Natural killer cell (primary cell): ENCODE results near the gene LRFN3. TPM values are rescaled to one million over a fixed set of nuclear protein-coding genes. Genes with fewer than 3 reads are reported as not detected.
A peak's percentile ranks its signal among the peaks of the same experiment; 100 is the strongest.

Experiments
- ATAC-seq, 3 donors: fragments of 150-1000 bp in 2 of 3; fragments of 200-7000 bp in 1 of 3; cut with Tn5 transposase; 1 replicate in 1 of 3; 2 replicates in 2 of 3; pipeline ENCODE4 v1.10.0; 2021; ENCODE audit warnings: mild to moderate bottlenecking in 2 of 3, moderate library complexity in 2 of 3
- DNase-seq, 2 donors: peaks; one replicate each; pipeline versions ENCODE4 v3.0.0 to v3.0.0-alpha.2; 2013 to 2021; ENCODE audit warnings: mixed read lengths in 1 of 2
- H3K27ac ChIP-seq: one replicate; pipeline ENCODE4 v1.5.1; 2013; ENCODE audit warnings: mild to moderate bottlenecking, low read length
- H3K27me3 ChIP-seq: one replicate; pipeline ENCODE4 v1.6.1; 2013; ENCODE audit warnings: low read length; ENCODE audit not compliant: control insufficient read depth, insufficient read depth
- H3K36me3 ChIP-seq: one replicate; pipeline ENCODE4 v1.6.1; 2013; ENCODE audit warnings: low read length; ENCODE audit not compliant: control insufficient read depth, insufficient read depth
- H3K4me1 ChIP-seq: one replicate; pipeline ENCODE4 v1.6.1; 2013; ENCODE audit warnings: low read length; ENCODE audit not compliant: control insufficient read depth, insufficient read depth
- H3K4me3 ChIP-seq: one replicate; pipeline ENCODE4 v1.5.1; 2013; ENCODE audit warnings: low read length
- H3K9me3 ChIP-seq: one replicate; pipeline ENCODE4 v1.6.1; 2013; ENCODE audit warnings: low read length; ENCODE audit not compliant: control insufficient read depth, insufficient read depth
- H3K27ac Mint-ChIP-seq, 2 donors: one replicate each; pipeline ENCODE4 v1.8.0; 2022; ENCODE audit warnings: mild to moderate bottlenecking in 2 of 2, mixed read lengths in 2 of 2, moderate library complexity in 1 of 2
- H3K27me3 Mint-ChIP-seq, 2 donors: one replicate each; pipeline ENCODE4 v1.8.0; 2022; ENCODE audit warnings: low read depth in 2 of 2, mixed read lengths in 2 of 2
- H3K36me3 Mint-ChIP-seq: one replicate; pipeline ENCODE4 v1.8.0; 2022; ENCODE audit warnings: mixed read lengths
- H3K4me1 Mint-ChIP-seq, 2 donors: one replicate each; pipeline ENCODE4 v1.8.0; 2022; ENCODE audit warnings: mixed read lengths in 2 of 2
- H3K4me3 Mint-ChIP-seq: one replicate; pipeline ENCODE4 v1.8.0; 2022; ENCODE audit warnings: mild to moderate bottlenecking, moderate library complexity, mixed read lengths
- H3K9me3 Mint-ChIP-seq, 2 donors: one replicate each; pipeline ENCODE4 v1.8.0; 2022; ENCODE audit warnings: mixed read lengths in 2 of 2
- WGBS: methylation state at CpG from one replicate; pipeline ENCODE4 v1.1.7; 2013; ENCODE audit warnings: missing lambda C conversion rate; ENCODE audit not compliant: insufficient coverage; 5-methylcytosine and 5-hydroxymethylcytosine counted together
- intact Hi-C: fragments of 100-400 bp; cut with micrococcal nuclease; formaldehyde crosslinking; loops from one replicate; pipeline ENCODE4 v1.14.2; 2022
- total RNA-seq, 4 donors: library from RNA; stranded (reverse); fragments of 120-200 nt in 1 of 4; gene quantifications; one replicate each; pipeline versions ENCODE4 v1.2.3 to v1.2.4, GENCODE V29; 2013 to 2022
- TF ChIP-seq, protein P1 (sequence below): fragments of 200-600 bp; IDR thresholded peaks from one replicate; pipeline ENCODE4 v1.8.0; 2022; ENCODE audit warnings: antibody characterized with exemption

The LRFN3 gene
- total RNA-seq, 3 donors from 2014 or later (not counting 1 experiment from before 2014, with no cell fraction given), result 2.6 to 9.3 (median 3.2) TPM

- peaks cover 35 to 38% of the 10 kb centered on the region in 2 donors for H3K4me1 Mint-ChIP-seq
- intact Hi-C loops, result no loop called here
Measured at GRCh38 chr19:35911173-35911572, 25.0 kb upstream of the LRFN3 start.

DNA sequence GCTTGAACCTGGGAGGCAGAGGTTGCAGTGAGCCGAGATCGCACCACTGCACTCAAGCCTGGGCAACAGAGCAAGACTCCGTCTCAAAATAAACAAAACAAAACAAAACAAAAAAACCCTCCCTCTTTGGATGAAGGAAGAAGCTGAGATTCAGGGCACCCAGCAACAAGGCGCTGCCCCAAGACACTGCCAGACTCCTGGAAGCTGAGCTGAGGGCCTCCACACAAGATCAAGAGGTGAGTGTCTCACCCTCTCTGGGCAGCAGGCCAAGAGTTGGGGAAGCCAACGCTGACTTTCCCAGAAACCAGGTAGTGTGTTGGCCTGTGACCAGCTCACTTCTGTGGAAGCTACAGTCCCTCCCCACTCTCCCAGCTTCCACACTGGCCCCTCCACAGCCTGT is 24.4 kb upstream of the LRFN3 start:
- DNase-seq, result no peak
- 44% methylated on average over 3 of the region's 5 CpGs for WGBS
- TF ChIP-seq, protein P1, sequence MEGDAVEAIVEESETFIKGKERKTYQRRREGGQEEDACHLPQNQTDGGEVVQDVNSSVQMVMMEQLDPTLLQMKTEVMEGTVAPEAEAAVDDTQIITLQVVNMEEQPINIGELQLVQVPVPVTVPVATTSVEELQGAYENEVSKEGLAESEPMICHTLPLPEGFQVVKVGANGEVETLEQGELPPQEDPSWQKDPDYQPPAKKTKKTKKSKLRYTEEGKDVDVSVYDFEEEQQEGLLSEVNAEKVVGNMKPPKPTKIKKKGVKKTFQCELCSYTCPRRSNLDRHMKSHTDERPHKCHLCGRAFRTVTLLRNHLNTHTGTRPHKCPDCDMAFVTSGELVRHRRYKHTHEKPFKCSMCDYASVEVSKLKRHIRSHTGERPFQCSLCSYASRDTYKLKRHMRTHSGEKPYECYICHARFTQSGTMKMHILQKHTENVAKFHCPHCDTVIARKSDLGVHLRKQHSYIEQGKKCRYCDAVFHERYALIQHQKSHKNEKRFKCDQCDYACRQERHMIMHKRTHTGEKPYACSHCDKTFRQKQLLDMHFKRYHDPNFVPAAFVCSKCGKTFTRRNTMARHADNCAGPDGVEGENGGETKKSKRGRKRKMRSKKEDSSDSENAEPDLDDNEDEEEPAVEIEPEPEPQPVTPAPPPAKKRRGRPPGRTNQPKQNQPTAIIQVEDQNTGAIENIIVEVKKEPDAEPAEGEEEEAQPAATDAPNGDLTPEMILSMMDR, result no peak
- Mint-ChIP-seq H3K36me3 (no peaks in the 10 kb centered on the region), H3K27me3 (no peaks in the 10 kb centered on the region), H3K4me3 (no peak overlapping the region), H3K9me3 (no peaks in the 10 kb centered on the region), H3K4me1 (peaks cover 30 to 33% of the 10 kb centered on the region in 2 donors), H3K27ac (peak overlapping the region in 1 of 2 donors; percentile 7)
- no peak overlapping the region for H3K4me3 ChIP-seq
- no peak overlapping the region for H3K27ac ChIP-seq
- no peaks in the 10 kb centered on the region for H3K36me3 ChIP-seq
- peaks cover 46% of the 10 kb centered on the region for H3K4me1 ChIP-seq
- intact Hi-C loops, result no loop called here
- no peak for ATAC-seq
- no peaks in the 10 kb centered on the region for H3K27me3 ChIP-seq
- no peaks in the 10 kb centered on the region for H3K9me3 ChIP-seq

More at GRCh38 chr19:35911173-35911572, 25.0 kb upstream of the LRFN3 start:
- 72% methylated on average over 3 of the region's 3 CpGs for WGBS
- Histone ChIP-seq H3K4me1 (peaks cover 52% of the 10 kb centered on the region), H3K36me3 (peaks cover 2% of the 10 kb centered on the region), H3K4me3 (no peak overlapping the region), H3K9me3 (no peaks in the 10 kb centered on the region), H3K27me3 (no peaks in the 10 kb centered on the region), H3K27ac (peak overlapping the region; percentile 6)
- TF ChIP-seq, protein P1, result no peak
- H3K27ac Mint-ChIP-seq, result peak overlapping the region in 1 of 2 donors; percentile 7
- no peak for ATAC-seq
- H3K4me3 Mint-ChIP-seq, result no peak overlapping the region
- H3K36me3 Mint-ChIP-seq, result no peaks in the 10 kb centered on the region
- no peaks in the 10 kb centered on the region for H3K27me3 Mint-ChIP-seq
- no peak for DNase-seq
- H3K9me3 Mint-ChIP-seq, result no peaks in the 10 kb centered on the region

DNA sequence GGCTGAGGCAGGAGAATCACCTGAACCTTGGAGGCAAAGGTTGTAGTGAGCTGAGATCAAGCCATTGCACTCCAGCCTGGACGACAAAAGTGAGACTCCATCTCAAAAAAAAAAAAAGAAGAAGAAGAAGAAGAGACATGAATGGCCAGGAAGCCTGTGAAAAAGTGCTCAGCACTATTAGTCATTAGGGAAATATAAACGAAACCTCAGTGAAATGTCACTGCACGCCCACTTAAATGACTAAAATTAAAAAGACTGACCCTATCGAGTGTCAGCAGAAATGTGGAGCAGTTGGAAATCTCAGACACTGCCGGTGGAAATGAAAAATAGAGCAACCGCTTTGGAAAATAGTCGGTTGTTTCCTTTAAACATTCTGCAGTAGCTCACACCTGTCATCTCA is 22.6 kb upstream of the LRFN3 start:
- no peak for ATAC-seq
- TF ChIP-seq, protein P1, result no peak
- Mint-ChIP-seq H3K4me1 (peaks cover 13 to 18% of the 10 kb centered on the region in 2 donors), H3K27ac (no peak overlapping the region), H3K27me3 (no peaks in the 10 kb centered on the region), H3K36me3 (no peaks in the 10 kb centered on the region), H3K4me3 (no peak overlapping the region), H3K9me3 (no peaks in the 10 kb centered on the region)
- Histone ChIP-seq H3K4me1 (peaks cover 29% of the 10 kb centered on the region), H3K36me3 (no peaks in the 10 kb centered on the region), H3K4me3 (no peak overlapping the region), H3K9me3 (no peaks in the 10 kb centered on the region), H3K27ac (no peak overlapping the region), H3K27me3 (no peaks in the 10 kb centered on the region)
- intact Hi-C loops, result no loop called here
- 59% methylated on average over 7 of the region's 7 CpGs for WGBS
- no peak for DNase-seq

- intact Hi-C loops, result no loop called here
- Mint-ChIP-seq H3K4me3 (no peak overlapping the region), H3K4me1 (peaks cover 0 to 5% of the 10 kb centered on the region in 2 donors), H3K27ac (no peak overlapping the region), H3K9me3 (no peaks in the 10 kb centered on the region), H3K36me3 (no peaks in the 10 kb centered on the region), H3K27me3 (no peaks in the 10 kb centered on the region)
- ATAC-seq (no peak), DNase-seq (no peak)
- no peak overlapping the region for H3K4me3 ChIP-seq
- TF ChIP-seq, protein P1, result no peak
- H3K36me3 ChIP-seq, result no peaks in the 10 kb centered on the region
- no peaks in the 10 kb centered on the region for H3K27me3 ChIP-seq
- no peak overlapping the region for H3K27ac ChIP-seq
- peaks cover 10% of the 10 kb centered on the region for H3K4me1 ChIP-seq
- H3K9me3 ChIP-seq, result no peaks in the 10 kb centered on the region
- WGBS, result 60% methylated on average over 1 of the region's 3 CpGs
Measured at GRCh38 chr19:35915443-35915842, 20.7 kb upstream of the LRFN3 start.
